HG03159 (cell line): ENCODE measurements around the gene PKNOX1.
"Not testable (repeated sequence)": the region's sequence is repeated elsewhere in the genome, so short reads cannot be mapped to it uniquely, and the experiment has no call there.

Experiments used
- ATAC-seq: cut with Tn5 transposase; IDR thresholded peaks from one replicate; pipeline ENCODE4 v1.9.1; 2021; ENCODE audit warnings: mild to moderate bottlenecking, moderate library complexity; ENCODE audit not compliant: unreplicated experiment

The PKNOX1 gene

DNA sequence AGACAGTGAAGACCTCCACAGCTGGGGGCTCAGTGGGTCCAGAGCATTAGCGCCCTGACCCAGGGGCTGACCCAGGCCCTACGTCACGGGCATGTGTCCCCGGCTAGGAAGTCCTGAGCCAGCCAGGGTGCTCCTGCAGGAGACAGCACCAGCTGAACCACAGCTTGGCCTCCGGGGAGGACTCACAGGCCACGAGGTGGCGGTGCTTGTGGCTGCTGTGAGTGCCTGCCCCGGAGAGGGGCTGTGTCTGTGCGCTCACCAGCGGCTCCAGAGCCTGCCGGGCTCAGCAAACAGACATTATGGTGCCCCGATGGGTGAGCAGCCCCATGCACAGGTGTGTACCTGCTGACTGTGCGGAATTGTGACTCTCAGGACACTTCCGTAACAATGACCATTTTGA, 70.2 kb downstream of the PKNOX1 start:
- ATAC-seq: not testable (repeated sequence)

DNA sequence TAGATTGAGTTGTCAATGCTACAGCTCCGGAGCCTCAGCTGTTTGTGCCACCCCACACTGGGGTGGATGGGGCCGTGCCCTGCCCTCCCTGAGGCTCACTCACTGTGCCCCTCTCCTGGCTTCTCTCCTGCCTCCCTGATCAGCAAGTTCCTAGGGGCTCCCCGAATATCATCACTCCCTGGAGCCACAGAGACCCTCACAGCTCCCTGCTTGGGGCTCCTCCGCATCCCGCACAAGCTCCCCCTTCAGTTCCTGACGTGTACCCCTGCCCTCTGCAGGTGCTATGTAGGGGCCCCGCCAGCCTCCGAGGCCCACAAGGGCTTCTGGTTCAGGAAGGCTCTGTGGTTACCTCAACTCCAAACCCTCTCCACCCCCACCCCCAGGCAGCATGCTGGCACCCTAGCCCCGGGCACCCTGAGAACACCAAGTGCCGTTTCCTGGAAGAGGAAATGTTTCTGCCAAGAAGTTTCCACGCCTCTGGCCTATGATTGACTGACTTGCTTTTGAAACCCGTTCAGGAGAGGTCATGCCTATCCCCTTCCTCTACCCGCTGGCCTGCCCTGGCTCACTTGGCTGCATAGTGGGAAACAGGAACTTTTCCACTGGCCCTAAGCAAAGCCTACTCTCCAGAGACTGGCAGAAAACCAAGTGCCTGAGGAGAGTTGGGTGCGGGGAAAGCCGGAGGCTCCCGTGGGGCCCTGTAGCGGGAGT, 71.0 kb downstream of the PKNOX1 start:
- not testable (repeated sequence) for ATAC-seq

DNA sequence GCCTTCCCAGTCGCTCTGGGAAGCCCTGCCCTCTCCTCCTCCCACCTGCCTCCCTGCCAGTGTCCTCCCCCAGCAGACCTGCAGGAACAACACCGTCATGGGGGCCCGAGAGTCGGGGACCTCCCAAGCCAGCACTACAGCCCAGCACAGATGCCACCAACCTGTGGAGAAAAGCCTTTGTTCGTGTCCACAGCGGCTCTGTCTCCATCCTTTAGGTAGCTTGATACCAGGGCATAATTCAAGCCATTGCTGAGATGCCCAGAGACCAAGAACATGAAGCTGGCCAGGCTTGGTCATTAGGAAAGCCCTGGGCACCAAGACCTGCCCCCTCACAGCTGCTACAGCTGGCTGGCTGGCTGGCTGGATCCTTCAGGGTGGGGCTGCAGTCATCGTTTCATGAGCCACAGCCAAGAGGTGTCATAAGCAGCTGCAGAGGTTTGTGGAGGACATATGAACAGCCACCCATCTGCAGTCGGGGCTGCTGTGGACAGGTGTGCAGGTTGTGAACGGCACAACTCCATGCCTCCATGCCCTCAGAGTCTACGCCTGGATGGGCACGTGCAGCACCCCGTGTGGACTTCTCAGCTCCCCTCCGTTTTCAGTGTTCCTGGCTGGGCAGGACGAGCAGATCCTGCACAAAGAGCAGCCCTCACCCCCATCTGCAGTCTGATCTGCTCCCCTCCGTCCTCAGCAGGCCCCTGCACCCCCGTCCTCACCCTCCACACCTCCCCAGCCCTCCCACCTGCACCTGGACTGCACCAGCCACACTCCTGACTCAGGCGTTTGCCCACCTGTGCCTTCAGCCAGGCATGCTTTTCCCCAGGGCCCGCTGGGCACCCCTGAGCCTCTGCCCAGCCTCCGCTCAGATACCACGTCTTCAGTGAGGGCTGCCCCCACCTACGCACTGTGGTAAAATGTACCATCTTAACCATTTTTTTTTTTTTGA, 71.8 kb downstream of the PKNOX1 start:
- ATAC-seq: not testable (repeated sequence)

DNA sequence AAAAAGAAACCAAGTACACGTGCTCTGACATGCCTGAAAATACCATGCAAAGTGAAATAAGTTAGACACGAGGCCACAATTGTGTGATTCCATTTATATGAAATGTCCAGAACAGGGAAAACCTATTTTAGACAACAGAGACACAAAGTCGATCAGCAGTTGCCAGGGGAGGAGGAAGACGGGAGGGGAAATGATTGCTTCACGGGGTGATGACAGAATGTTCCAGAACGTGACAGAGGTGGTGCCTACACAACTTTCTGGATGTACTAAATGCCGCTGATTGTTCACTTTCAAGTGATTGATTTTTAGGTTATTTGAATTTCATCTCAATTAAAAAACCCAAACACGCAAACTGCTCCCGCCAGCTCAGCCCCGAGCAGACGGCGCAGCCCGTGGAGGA, 78.8 kb downstream of the PKNOX1 start:
- not testable (repeated sequence) for ATAC-seq

DNA sequence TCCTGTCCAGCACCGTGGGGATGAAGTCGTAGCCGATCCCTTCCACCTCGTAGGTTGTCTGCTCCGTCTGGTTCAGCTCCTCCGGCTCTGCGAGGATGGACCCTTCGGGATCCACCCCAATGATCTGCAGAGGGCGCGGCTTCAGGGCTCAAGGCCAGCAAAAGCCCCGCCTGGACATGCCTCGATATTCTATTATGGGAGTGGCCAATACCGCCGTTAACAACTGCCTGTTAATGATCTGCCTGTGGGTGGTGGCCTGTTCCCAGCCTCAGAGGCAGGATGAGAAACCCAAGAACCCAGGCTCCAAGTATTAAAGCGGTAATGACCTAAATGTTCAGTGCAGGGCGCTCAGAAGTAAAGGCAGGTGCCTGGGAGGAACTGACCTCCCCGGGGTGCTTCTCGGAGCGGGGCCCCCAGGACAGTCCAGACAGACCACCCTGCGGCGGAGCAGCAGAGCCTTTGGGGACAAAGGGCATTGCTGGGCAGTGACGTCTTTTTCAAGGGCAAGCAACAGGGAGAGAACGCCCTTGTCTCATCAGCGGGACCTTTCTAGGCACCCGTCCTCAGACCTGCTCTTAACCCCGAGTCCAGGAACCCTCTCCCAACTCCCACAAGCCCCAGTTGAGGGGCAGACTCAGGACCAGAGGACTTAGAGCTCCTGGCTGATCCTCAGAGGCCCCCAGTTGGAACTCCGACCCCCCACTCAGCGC, 88.7 kb downstream of the PKNOX1 start:
- ATAC-seq: not testable (repeated sequence)

DNA sequence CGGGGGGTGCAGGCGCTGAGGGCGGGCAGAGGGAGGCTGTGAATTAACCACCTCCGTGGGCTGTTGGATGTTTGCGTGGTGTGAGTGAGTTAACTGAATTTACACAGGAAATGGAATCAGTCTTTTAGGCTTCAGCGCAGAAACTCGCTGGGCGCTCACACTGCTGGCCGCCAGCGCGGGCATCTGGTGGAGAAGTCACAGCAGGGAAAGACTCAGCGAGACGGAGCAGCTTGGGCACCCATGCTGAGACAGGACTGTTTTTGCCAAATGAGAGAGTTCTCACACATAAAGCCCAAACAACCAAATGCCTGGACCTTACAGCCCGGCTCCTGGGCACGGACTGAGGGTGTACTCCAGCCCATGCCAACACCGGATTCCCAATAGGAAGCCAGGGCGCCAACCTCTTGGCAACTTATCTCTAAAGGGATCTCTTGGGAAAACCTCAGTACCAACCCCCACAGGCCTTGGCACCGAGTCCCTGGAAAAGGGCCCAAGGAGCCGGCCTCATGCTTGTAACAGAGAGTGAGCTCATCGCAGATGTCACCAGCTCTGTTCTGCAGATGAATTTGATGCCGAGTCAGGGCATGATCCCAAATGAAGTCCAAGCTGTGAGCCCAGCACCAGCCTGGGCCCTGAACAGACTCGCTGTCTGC, 90.0 kb downstream of the PKNOX1 start:
- not testable (repeated sequence) for ATAC-seq

DNA sequence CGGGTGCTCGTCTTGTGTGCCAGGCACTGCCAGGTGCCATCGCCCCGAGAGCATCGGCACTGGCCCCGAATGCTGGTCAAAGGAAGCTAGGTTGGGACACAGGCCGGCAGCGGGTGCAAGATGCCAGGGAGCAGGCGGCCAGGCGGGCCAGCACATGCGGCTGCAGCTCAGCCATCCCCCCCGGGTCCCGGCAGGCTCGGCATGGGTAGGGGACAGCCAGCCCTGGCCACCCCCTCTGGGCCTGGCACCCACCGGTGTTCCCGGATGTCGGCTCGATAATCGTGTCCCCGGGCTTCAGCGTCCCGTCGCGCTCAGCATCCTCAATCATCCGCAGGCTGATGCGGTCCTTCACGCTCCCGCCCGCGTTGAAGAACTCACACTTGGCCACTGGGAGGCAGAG, 91.6 kb downstream of the PKNOX1 start:
- ATAC-seq: not testable (repeated sequence)

DNA sequence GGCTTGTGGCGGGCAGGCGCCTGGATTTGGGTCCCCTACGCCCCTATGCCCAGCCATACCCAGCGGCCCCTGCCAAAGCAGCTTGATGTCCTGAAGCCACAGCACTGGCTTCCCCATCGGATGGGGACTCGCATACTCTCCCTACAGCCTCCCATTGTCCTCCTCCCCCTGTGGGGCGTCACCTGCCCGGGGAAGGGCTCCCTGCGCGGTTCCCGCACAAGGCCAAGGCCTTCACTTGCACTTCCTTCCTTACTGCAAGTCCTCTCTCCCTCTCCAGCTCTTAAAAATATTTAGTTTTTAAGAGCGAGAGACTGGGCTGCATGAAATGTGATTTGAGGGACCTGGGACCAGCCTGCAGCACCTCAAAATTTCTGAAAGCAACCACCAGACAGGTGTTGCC, 92.3 kb downstream of the PKNOX1 start:
- not testable (repeated sequence) for ATAC-seq

DNA sequence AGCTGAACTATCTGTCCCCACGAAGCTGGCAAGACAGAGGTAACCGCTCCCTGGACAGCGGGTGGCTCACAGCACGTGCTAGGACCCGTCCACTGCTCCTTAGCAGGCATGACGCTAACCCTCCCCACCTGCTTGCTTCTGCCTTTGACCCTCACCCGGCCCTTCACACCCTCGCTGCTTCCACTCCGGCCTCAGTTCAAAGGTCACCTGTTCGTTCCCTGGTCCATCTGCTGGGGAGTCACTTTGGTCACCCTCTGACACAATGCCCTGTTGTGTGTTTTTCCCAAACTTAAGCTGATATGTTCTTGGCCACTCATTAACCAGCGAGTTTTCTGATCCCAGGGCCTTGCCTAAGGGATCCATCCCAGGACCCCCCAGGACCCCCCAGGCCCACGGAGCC, 93.7 kb downstream of the PKNOX1 start:
- not testable (repeated sequence) for ATAC-seq

DNA sequence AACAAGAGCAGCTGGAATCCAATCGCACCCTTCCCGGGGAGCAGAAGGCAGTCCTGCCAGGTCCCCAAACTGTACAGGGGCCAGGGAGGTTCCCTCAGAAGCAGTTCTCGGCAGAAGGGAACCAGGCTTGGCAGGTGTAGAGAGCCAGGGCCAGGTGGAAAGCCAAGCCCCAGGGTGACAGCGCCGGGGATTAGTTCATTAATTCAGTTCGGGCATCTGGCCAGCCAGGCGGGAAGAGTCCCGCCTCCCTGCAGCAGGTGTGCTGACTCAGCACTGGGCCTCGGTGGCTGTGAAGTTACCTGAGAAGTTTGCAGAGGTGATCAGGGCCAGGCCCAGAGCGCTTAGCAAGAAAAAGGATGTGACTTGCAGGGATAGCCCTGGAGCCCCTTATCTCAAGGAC, 95.3 kb downstream of the PKNOX1 start:
- ATAC-seq: not testable (repeated sequence)

DNA sequence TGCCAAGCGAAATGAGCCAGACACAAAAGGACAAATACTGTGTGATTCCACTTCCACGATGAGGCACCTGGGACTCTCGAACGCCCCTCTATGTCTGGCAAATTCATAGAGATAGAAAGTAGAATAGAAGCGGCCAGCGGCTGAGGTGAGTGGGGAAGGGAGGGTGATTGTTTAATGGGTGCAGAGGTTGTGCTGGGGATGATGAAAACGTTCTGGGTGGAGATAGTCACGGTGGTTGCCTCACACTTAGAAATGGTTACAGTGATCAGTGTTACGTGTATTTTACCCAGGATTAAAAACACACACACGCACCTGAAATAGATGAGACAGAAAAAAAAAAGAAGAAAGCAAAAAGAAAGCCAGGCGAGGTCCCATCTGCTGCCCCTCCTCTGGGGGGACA, 98.4 kb downstream of the PKNOX1 start:
- not testable (repeated sequence) for ATAC-seq

DNA sequence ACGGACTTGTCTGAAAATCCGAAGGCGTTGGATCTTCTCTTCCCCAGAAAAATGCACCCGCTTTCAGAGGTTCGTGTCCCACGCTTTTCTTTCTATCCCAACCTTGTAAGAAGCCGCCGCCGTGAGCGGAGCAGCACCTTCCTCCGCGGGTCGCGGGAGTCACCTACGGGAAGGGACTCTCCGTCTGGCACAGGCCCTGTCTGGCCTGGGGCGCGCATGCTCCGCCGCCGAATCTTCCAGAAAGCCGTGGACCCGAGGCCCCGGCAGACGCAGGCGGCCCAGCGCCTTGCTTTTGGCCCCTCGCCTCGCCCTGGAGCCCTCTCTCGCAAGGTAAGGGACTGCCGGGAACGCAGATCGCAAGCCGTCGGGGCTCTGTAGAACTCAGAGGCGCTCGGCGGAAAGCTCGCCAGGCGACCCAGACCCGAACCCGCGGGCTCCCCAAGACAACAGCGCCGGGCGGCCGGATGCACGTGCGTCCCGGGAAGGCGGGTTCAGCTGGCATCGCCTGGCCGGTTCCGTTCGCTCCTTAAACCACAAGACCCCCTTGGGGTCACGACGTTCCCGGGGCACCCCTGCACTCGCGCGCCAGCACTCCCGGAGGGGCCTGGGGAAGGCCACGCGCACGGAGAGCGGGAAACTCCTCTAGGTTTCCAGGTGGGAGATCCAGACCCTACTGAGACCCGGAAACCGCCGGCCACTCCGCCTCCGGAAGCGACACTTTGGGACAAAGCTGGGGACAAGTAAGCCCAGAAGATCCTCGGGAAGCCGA, 100.2 kb downstream of the PKNOX1 start:
- not testable (repeated sequence) for ATAC-seq

DNA sequence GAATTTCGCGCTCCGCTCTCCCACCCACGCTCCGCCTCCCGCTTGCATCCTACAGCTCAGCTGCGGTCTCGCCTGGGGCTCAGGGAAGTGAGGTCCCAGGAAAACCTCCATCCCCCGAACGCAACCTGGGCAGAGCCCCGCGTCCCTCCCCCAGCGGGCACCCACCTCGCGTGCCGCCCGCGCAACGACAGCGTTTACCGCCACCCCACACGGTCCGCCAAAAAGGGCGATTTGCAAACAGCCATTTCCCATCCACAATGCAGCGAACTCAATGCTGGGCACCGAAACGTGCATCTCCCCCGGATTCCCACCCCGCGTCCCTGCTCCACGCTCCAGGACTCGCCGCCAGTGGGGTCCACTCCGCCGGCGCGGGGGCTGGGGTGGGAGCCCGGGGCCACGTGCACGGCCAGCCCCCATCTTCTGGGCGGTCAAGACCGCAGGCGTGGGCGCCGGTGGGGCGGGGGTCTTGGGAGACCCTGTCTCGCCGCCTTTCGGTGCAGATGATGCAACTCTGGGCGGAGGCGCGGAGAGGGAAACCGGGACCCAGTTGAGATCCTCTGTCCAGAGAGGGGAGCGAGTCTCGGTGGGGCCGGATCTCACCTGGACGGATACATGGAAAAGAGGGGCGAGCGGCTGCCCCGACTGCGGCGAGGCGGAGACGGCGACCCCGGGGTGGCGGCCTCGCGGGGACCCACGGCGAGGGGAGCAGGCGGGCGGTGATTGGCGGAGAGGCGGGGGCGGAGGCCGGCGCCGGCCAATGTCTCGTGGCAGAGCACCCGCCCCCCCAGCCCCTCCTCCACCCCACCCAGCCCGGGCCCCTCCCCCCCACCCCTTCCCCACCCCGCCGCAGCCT, 101.0 kb downstream of the PKNOX1 start, which contains the start of gene CBS:
Gene CBS, minus strand, starts transcription at position 666 of the 853 bp plus-strand sequence. CDS start 3,642 bp downstream, outside the sequence.
- not testable (repeated sequence) for ATAC-seq

DNA sequence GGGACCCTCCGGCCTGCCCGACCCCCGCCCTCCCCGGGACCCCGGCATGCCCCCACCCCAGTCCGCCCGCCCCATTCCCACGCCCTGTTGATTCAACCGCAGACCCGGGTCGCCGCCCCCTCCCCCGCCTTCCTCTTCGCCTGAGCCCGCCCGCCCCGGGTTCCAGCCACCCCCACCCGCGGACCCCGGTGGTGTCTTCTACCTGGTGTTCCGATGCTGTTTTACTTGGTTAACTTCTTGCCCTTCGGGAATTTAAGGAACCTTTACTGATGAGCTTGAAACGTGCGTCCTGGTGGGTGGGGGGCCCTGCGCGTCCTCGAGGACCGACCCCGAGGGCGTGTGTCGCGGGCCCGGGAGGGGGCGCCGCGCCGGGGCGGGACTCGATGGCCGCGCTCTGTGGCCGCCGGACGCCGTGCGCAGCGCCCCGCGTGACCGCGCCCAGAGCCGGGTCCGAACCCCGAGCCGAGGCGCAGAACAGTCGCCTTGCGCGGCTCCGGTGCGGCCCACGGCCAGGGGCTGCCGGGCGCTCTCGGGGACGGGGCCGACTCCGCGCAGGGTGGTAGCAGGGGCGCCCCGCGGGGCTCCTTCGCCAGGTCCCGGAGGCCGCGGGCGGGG, 101.8 kb downstream of the PKNOX1 start:
- not testable (repeated sequence) for ATAC-seq

DNA sequence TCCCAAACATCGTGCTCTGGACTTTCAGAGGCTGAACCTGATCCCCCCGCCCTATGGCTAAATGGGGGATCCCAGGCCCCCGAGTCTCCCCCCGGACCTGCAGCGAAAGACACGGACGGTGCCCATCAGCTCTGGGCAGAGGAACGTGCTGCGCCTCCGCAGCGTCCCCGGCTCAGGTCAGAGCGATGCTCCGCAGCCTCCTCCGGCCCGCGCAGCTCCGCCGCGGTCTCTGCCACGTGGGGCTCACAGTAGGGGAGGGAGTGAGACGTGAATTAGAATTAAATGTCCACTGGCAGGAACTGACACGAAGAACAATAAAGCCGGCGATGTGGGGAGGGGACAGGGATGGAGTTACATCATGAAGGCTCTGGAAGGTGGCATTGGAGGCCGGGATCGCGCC, 102.3 kb downstream of the PKNOX1 start:
- not testable (repeated sequence) for ATAC-seq

DNA sequence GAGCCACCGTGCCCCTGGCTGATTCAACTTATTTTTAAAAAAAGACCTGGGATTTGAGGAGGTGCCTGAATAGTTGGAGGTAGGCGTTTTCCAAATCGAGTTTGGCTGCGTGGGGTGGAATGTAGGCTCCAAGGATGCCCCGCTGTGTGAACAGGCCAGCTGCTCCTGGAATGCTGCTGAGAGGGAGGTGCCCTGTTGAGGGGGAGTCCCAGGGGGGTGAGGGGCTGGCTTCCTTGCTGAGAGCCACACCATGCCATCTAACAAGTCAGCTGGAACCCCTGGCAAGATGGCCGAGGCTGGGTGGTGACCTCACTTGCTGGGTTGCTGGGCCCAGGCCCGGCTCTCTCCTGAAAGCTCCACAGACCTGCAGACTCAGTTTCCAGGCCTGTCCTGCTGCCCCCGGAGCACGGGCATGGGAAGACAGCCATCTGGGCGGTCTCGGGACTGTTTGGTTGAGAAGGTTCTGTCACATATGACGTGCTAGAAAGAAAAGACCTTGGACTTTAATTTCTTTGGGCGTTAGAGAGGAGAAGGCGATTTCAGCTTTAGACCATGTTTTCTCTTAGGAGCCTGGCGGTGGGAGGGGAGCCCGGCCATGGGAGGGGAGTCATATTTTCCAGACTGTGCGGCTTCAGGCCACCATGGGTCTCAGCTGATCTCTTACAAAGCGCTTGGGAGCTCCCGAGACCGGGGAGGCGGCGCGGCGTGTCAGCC, 108.4 kb downstream of the PKNOX1 start:
- ATAC-seq: not testable (repeated sequence)
